HepG2 (cell line): ENCODE results near the gene ZCCHC3. TPM values are rescaled to one million over a fixed set of nuclear protein-coding genes. Genes with fewer than 3 reads are reported as not detected.
A peak's percentile ranks its signal among the peaks of the same experiment; 100 is the strongest.

Experiments
- ATF1 ChIP-seq: IDR thresholded peaks from 2 replicates; pipeline ENCODE4 v1.6.1; 2016; ENCODE audit warnings: mild to moderate bottlenecking, control low read depth
- BRF2 ChIP-seq: sonication (generic); formaldehyde crosslinking; IDR thresholded peaks from 2 replicates; pipeline ENCODE4 v1.8.1; 2022; ENCODE audit warnings: mild to moderate bottlenecking, missing genetic modification reagents
- HMG20B ChIP-seq: conservative IDR thresholded peaks from 2 replicates; pipeline ENCODE4 v1.6.1; 2016; ENCODE audit warnings: missing genetic modification reagents, missing compliant biosample characterization
- MTA1 ChIP-seq: sonication (generic); formaldehyde crosslinking; IDR thresholded peaks from 2 replicates; pipeline ENCODE4 v1.4.0; 2020; ENCODE audit warnings: missing genetic modification reagents, mild to moderate bottlenecking, borderline replicate concordance
- NCOA1 ChIP-seq: sonication (generic); formaldehyde crosslinking; IDR thresholded peaks from 2 replicates; pipeline ENCODE4 v1.9.0; 2021; ENCODE audit warnings: missing genetic modification reagents
- PCBP1 ChIP-seq: fragments of 200-400 bp; formaldehyde crosslinking; IDR thresholded peaks from 2 replicates; pipeline ENCODE4 v1.6.1; 2017; ENCODE audit warnings: mild to moderate bottlenecking, low read depth, low read length, borderline replicate concordance
- SYNCRIP ChIP-seq: fragments of 200-400 bp; formaldehyde crosslinking; IDR thresholded peaks from 2 replicates; pipeline ENCODE4 v1.6.1; 2018; ENCODE audit warnings: mild to moderate bottlenecking, low read depth, low read length; ENCODE audit not compliant: insufficient read depth
- TBX2 ChIP-seq: sonication (generic); formaldehyde crosslinking; IDR thresholded peaks from 2 replicates; pipeline ENCODE4 v1.5.0; 2020; ENCODE audit warnings: missing genetic modification reagents, mild to moderate bottlenecking, borderline replicate concordance
- ZBTB37 ChIP-seq: sonication (generic); formaldehyde crosslinking; IDR thresholded peaks from 2 replicates; pipeline ENCODE4 v1.4.0; 2020; ENCODE audit warnings: mild to moderate bottlenecking, missing genetic modification reagents
- ZEB1 ChIP-seq: IDR thresholded peaks from 2 replicates; pipeline ENCODE4 v1.6.1; 2012; ENCODE audit warnings: mild to moderate bottlenecking, low read depth, inconsistent platforms; ENCODE audit not compliant: insufficient replicate concordance
- ZFP36 ChIP-seq: fragments of 150-350 bp; IDR thresholded peaks from 2 replicates; pipeline ENCODE4 v1.6.1; 2018; ENCODE audit warnings: borderline replicate concordance, low read length, low read depth; ENCODE audit not compliant: partially characterized antibody
- ZFP41 ChIP-seq: sonication (generic); formaldehyde crosslinking; IDR thresholded peaks from 2 replicates; pipeline ENCODE4 v1.4.0; 2020; ENCODE audit warnings: mild to moderate bottlenecking, missing genetic modification reagents, borderline replicate concordance
- ZKSCAN8 ChIP-seq: IDR thresholded peaks from 2 replicates; pipeline ENCODE4 v1.6.1; 2016; ENCODE audit warnings: borderline replicate concordance, missing genetic modification reagents, missing compliant biosample characterization
- ZNF503 ChIP-seq: sonication (generic); formaldehyde crosslinking; IDR thresholded peaks from 2 replicates; pipeline ENCODE4 v1.4.0; 2020; ENCODE audit warnings: missing genetic modification reagents
- ZNF660 ChIP-seq: sonication (generic); formaldehyde crosslinking; IDR thresholded peaks from 2 replicates; pipeline ENCODE4 v1.5.1; 2020; ENCODE audit warnings: mild to moderate bottlenecking, low read depth, missing genetic modification reagents, borderline replicate concordance
- ZNF737 ChIP-seq: sonication (generic); formaldehyde crosslinking; IDR thresholded peaks from 2 replicates; pipeline ENCODE4 v1.5.0; 2020; ENCODE audit warnings: missing genetic modification reagents, mild to moderate bottlenecking, borderline replicate concordance
- ZNF777 ChIP-seq: sonication (generic); formaldehyde crosslinking; IDR thresholded peaks from 2 replicates; pipeline ENCODE4 v1.4.0; 2020; ENCODE audit warnings: missing genetic modification reagents
- polyA plus RNA-seq, 8 experiments: library from polyadenylated mRNA; depleted of rRNA in 3 of 8; stranded (reverse) in 7 of 8; unstranded in 1 of 8; fragments of >200 nt; fragmentation: Illumina TruSeq in 4 of 8; extraction: Trizol in 4 of 8; gene quantifications; 2 replicates each; pipeline versions ENCODE4 v1.2.1 to v1.2.3, GENCODE V29; 2011 to 2016; ENCODE audit warnings: low read depth in 4 of 8, missing spikeins in 1 of 8, mixed read lengths in 1 of 8; ENCODE audit not compliant: insufficient read depth in 1 of 8
- total RNA-seq, 5 experiments: library from RNA; depleted of rRNA; stranded (reverse); fragments of >200 nt; fragmentation: Illumina TruSeq; extraction: Trizol; gene quantifications; 2 replicates each; pipeline ENCODE4 v1.2.3, GENCODE V29; 2016; ENCODE audit warnings: low read depth in 1 of 5
- TF ChIP-seq, protein P1 (sequence below): sonication (generic); formaldehyde crosslinking; IDR thresholded peaks from 2 replicates; pipeline ENCODE4 v1.8.0; 2022; ENCODE audit warnings: missing genetic modification reagents, low read depth, mild to moderate bottlenecking, borderline replicate concordance
- TF ChIP-seq, protein P2 (sequence below): IDR thresholded peaks from 2 replicates; pipeline ENCODE4 v1.6.1; 2012; ENCODE audit warnings: inconsistent platforms
- TF ChIP-seq, protein P3 (sequence below): sonication (generic); formaldehyde crosslinking; conservative IDR thresholded peaks from 2 replicates; pipeline ENCODE4 v1.4.0; 2020; ENCODE audit warnings: missing genetic modification reagents
- TF ChIP-seq, protein P4 (sequence below): sonication (generic); formaldehyde crosslinking; IDR thresholded peaks from 2 replicates; pipeline ENCODE4 v1.4.0; 2020; ENCODE audit warnings: low read depth, mild to moderate bottlenecking, missing genetic modification reagents

The ZCCHC3 gene
- total and polyA plus RNA-seq, 2 of the 13 experiments (the other 11 are each of a cell fraction or from before 2014, with no cell fraction given) = 46.6 to 63.0 TPM

- TF ChIP-seq, protein P1, sequence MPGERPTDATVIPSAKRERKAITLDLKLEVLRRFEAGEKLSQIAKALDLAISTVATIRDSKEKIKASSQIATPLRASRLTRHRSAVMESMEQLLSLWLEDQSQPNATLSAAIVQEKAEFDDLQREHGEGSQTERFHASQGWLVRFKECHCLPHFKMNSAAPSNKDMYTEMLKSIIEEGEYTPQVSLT (CRISPR knock-in tag) = no peak
- TF ChIP-seq ZNF503 (CRISPR knock-in tag) (no peak), ZNF660 (no peak), ZFP41 (CRISPR knock-in tag) (no peak), ZEB1 (peak; percentile 28), TBX2 (CRISPR knock-in tag) (peak; percentile 58), NCOA1 (CRISPR knock-in tag) (no peak), ZFP36 (no peak), ATF1 (CRISPR knock-in tag) (no peak), ZKSCAN8 (no peak), ZNF777 (CRISPR knock-in tag) (no peak), SYNCRIP (no peak), ZBTB37 (CRISPR knock-in tag) (no peak), PCBP1 (no peak), MTA1 (CRISPR knock-in tag) (0 out of 2 replicates have a peak, but pooled peaks have one; percentile 66), BRF2 (CRISPR knock-in tag) (peak; percentile 21; the same call in 1 of the 2 replicates), ZNF737 (CRISPR knock-in tag) (peak; percentile 73; the same call in 1 of the 2 replicates), HMG20B (CRISPR knock-in tag) (no peak)
- TF ChIP-seq, protein P2, sequence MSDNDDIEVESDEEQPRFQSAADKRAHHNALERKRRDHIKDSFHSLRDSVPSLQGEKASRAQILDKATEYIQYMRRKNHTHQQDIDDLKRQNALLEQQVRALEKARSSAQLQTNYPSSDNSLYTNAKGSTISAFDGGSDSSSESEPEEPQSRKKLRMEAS = no peak
- TF ChIP-seq, protein P3, sequence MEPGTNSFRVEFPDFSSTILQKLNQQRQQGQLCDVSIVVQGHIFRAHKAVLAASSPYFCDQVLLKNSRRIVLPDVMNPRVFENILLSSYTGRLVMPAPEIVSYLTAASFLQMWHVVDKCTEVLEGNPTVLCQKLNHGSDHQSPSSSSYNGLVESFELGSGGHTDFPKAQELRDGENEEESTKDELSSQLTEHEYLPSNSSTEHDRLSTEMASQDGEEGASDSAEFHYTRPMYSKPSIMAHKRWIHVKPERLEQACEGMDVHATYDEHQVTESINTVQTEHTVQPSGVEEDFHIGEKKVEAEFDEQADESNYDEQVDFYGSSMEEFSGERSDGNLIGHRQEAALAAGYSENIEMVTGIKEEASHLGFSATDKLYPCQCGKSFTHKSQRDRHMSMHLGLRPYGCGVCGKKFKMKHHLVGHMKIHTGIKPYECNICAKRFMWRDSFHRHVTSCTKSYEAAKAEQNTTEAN (CRISPR knock-in tag) = no peak
- TF ChIP-seq, protein P4, sequence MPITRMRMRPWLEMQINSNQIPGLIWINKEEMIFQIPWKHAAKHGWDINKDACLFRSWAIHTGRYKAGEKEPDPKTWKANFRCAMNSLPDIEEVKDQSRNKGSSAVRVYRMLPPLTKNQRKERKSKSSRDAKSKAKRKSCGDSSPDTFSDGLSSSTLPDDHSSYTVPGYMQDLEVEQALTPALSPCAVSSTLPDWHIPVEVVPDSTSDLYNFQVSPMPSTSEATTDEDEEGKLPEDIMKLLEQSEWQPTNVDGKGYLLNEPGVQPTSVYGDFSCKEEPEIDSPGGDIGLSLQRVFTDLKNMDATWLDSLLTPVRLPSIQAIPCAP = no peak
Observed at GRCh38 chr20:330233-331149, 33.1 kb downstream of the ZCCHC3 start (continued).
